Skeletal muscle cell (primary cell): ENCODE results near the gene CLCN2.

Experiments
- DNase-seq: peaks from one replicate; pipeline ENCODE4 v3.0.0-alpha.2; 2010; ENCODE audit warnings: low read depth
- H3K4me3 ChIP-seq: 2 replicates; pipeline ENCODE4 v1.5.1; 2011; ENCODE audit warnings: low read depth, mild to moderate bottlenecking, control low read depth, low read length, moderate library complexity

CLCN2 gene

GRCh38 chr3:184307915-184308314 is 53.5 kb downstream of the CLCN2 start:
- no peak overlapping the region for H3K4me3 ChIP-seq
- DNase-seq, result no peak

GRCh38 chr3:184306341-184306972 is 54.9 kb downstream of the CLCN2 start:
- H3K4me3 ChIP-seq, result no peak overlapping the region
- DNase-seq, result no peak

DNA sequence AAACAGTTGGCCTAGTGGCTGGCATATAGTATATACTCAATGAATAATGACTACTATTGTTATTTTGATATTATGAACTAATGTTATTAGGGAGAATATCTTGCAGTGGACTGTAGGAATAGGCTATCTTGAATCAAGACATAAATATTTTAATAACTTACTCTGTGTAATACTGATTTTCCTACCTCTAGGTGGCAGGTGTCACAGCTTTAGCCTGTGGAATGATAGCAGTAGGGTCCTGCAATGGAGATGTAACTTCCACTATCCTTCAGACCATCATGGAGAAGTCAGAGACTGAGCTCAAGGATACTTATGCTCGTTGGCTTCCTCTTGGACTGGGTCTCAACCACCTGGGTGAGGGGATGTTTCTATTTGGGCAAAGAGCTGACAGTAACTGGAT is 55.8 kb downstream of the CLCN2 start:
- no peak overlapping the region for H3K4me3 ChIP-seq

GRCh38 chr3:184300378-184300720 is 61.1 kb downstream of the CLCN2 start:
- H3K4me3 ChIP-seq, result peak overlapping the region; percentile 96
- DNase-seq, result no peak

More for the DNA sequence above, 55.8 kb downstream of the CLCN2 start:
- DNase-seq, result no peak

- peak overlapping the region; percentile 96 for H3K4me3 ChIP-seq
- no peak for DNase-seq
Measured at GRCh38 chr3:184299488-184300377, 61.7 kb downstream of the CLCN2 start.

DNA sequence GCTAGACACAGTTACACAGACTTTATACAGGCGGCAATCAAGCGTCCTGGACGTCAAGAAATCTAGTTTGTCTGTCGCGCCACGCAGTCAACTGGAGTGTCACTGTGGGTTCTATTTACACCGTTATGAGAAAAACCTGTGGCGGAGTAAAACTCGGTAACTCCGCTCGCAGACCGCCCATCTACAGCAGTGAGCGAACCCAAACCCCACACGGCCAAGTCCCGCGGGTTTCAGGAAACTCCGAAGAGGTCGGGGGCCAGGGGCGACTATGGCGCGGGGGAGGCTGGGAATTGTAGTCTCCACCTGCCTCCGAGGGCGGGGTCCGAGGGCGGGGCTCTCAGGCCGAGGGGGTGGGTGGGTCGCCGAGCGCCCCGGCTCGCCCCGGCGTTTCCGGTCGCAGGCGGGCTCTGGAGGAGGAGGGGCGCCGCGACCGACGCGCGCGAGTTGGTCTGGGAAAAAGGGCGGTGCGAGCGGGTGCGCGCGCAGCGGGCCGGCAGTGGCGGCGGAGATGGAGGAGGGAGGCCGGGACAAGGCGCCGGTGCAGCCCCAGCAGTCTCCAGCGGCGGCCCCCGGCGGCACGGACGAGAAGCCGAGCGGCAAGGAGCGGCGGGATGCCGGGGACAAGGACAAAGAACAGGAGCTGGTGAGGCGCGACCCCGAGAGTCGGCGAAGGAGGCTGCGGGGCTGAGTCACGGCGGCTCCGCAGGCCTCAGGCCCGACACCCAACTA is 62.5 kb downstream of the CLCN2 start, which contains the start of gene PSMD2:
Gene PSMD2, plus strand, starts transcription at position 483 of the 729 bp plus-strand sequence. Its CDS starts 26 bp downstream, at position 509.
- DNase-seq, result peak; percentile 84

DNA sequence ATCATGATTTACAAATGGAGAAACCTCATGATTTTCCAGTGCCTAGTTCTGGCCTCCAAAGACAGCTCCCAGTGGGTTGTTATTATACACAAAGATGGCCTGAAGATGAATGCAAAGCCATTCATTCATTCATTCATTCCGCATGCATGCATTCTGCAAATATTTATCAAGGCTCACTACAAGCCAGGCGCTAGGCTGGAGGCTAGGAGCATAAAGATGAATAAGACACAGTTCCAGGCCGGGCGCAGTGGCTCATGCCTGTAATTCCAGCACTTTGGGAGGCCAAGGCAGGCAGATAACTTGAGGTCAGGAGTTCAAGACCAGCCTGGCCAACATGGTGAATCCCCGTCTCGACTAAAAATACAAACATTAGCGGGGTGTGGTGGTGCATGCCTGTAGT is 64.8 kb downstream of the CLCN2 start:
- H3K4me3 ChIP-seq, result no peak overlapping the region
- no peak for DNase-seq

More for the DNA sequence above, 62.5 kb downstream of the CLCN2 start, which contains the start of gene PSMD2:
- H3K4me3 ChIP-seq, result peak within 1 kb of the TSS; percentile 96
